ENCODE measurements around the gene RTN4IP1. TPM values are rescaled to one million over a fixed set of nuclear protein-coding genes. Genes with fewer than 3 reads are reported as not detected.

The RTN4IP1 gene
- total and polyA plus RNA-seq, 2 of the 13 experiments (the other 11 are each of a cell fraction or from before 2014, with no cell fraction given) = 5.5 to 17.2 TPM

GRCh38 chr6:106637051-106637716 is 7.9 kb upstream of the RTN4IP1 start:
- 93% methylated on average over 7 of the region's 7 CpGs for WGBS (ENCODE audit: low lambda C conversion rate)
- intact Hi-C loops (cut with micrococcal nuclease; ENCODE audit: unreplicated experiment) = loop anchor here (10.0 kb wide), 1 partner anchor 158 kb away; no protein-coding TSS in a partner anchor
- no peaks in the 10 kb centered on the region for H4K20me1 ChIP-seq (ENCODE audit: insufficient read depth, low read length)
- BruUV-seq (replicated peaks) = no TSS peak
- POLR2A ChIA-PET = no interaction called here
- H3K9me3 ChIP-seq (ENCODE audit: low read length) = no peaks in the 10 kb centered on the region
- DNase-seq (ENCODE audit: low spot score) = no peak
- FAIRE-seq = no peak
- CTCF ChIA-PET (ENCODE audit: low intra/inter-chr PET ratio, low total read pairs) = no interaction called here
- H3K27me3 ChIP-seq (ENCODE audit: control insufficient read depth in 1 of 2, insufficient read depth in 2 of 2, low read length in 2 of 2) = no peaks in the 10 kb centered on the region
- H3K4me2 ChIP-seq (ENCODE audit: low read depth, low read length) = no peak overlapping the region
- H3K79me2 ChIP-seq (ENCODE audit: insufficient read depth, low read length) = peaks cover 53% of the 10 kb centered on the region
- no peak for TF ChIP-seq CBFB (CRISPR knock-in tag; IDR thresholded peaks at IDR 0.05)
- TF ChIP-seq ZNF576 (CRISPR knock-in tag; IDR thresholded peaks at IDR 0.05) = no peak
- no peak for TF ChIP-seq CEBPB (IDR thresholded peaks at IDR 0.05; ENCODE audit: borderline replicate concordance, low read depth, low read length)
- no peak for TF ChIP-seq ZNF136 (CRISPR knock-in tag; IDR thresholded peaks at IDR 0.05; ENCODE audit: low read depth)
- TF ChIP-seq FOXP1 (IDR thresholded peaks at IDR 0.05) = no peak
- no peak for TF ChIP-seq FOXP1 (CRISPR knock-in tag; IDR thresholded peaks at IDR 0.05)
- no peak for TF ChIP-seq KLF6 (CRISPR knock-in tag; IDR thresholded peaks at IDR 0.05)
- no peak for TF ChIP-seq NFIB (CRISPR knock-in tag; IDR thresholded peaks at IDR 0.05; ENCODE audit: borderline replicate concordance)
- TF ChIP-seq TFAP4 (IDR thresholded peaks at IDR 0.05; ENCODE audit: borderline replicate concordance, low read depth) = no peak
- TF ChIP-seq USF2 (IDR thresholded peaks at IDR 0.05; ENCODE audit: low read depth, low read length) = no peak
- TF ChIP-seq USF2 (CRISPR knock-in tag; IDR thresholded peaks at IDR 0.05; ENCODE audit: borderline replicate concordance) = no peak
- no peak for TF ChIP-seq ATF2 (CRISPR knock-in tag; IDR thresholded peaks at IDR 0.05)
- no peak for ATAC-seq
- no peak overlapping the region for H3K9ac ChIP-seq (ENCODE audit: insufficient read depth, low read depth, low read length)
- no peak overlapping the region for H2AFZ ChIP-seq (ENCODE audit: low read length)
- no peak overlapping the region for H3K4me3 ChIP-seq (replicated peaks in 1 of 3; ENCODE audit: insufficient read depth in 1 of 3, low read depth in 2 of 3, low read length in 3 of 3)
- H3K27ac ChIP-seq (ENCODE audit: extremely low read length, insufficient read depth, low read length) = no peak overlapping the region
- in situ Hi-C loops (cut with HindIII; ENCODE audit: extremely low pct_ligation_motif_present, low pct_unique_long_range_greater_than_20kb) = no loop called here
- peaks cover 9% of the 10 kb centered on the region; the same call in 1 of the 2 replicates for H3K4me1 ChIP-seq (ENCODE audit: insufficient read depth, low read length)
- H3K36me3 ChIP-seq (replicated peaks in 1 of 2; ENCODE audit: control insufficient read depth in 1 of 2, insufficient read depth in 2 of 2, low read length in 2 of 2) = peaks cover 1 to 24% of the 10 kb centered on the region in 2 experiments; a peak in 3 of 5 replicates

Measured in HepG2 (cell line).